ENCODE data around the gene SOX1.

SOX1 gene

DNA sequence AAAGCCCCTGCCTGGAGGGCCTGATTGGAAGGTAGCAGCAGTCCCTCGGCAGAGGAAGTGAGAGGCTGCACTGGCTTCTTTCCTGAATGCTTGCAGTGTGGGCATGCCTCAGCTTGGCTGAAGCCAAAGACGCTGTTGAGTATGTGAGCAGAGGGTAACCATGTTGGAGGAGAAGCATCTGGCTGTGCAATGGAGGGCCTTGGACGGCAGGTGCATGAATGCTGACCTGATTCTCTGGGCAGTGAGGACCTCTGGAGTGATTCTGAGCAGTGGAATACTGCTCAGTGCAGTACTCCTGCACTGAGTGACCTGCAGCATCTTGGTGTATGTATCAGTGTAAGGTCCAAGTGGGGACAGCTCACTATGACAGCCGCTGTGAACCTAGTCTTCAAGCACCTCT is 46.9 kb downstream of the SOX1 start:
- H3K9me3 Mint-ChIP-seq = no peaks in the 10 kb centered on the region
- H3K4me3 Mint-ChIP-seq = no peak overlapping the region
- no peaks in the 10 kb centered on the region for H3K36me3 Mint-ChIP-seq (ENCODE audit: low read depth)
- H3K27ac Mint-ChIP-seq = no peak overlapping the region
- H3K4me1 Mint-ChIP-seq (ENCODE audit: low read depth) = no peaks in the 10 kb centered on the region
- H3K27me3 Mint-ChIP-seq (ENCODE audit: low read depth) = peaks cover 12% of the 10 kb centered on the region
- DNase-seq (ENCODE audit: low spot score) = no peak

DNA sequence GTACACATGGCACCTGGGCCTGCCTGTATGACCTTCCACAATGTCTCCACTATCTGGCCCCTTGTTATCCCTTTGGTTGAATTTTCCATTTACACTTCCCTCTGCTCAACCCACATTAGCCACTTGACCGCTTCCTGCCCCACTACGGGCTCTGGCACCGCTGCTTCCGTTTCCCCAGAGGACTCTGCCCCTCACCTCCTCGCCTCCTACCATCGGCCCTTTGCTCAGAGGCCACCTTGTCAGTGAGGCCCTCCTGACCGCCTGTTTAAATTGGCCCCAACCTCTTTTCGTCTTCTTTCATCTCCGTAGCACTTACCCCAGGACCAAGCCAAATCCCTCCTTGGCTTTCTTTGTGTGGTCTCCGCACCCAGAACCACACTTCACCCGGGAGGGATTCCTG is 47.4 kb downstream of the SOX1 start:
- H3K36me3 Mint-ChIP-seq (ENCODE audit: low read depth) = no peaks in the 10 kb centered on the region
- no peak overlapping the region for H3K4me3 Mint-ChIP-seq
- DNase-seq (ENCODE audit: low spot score) = no peak
- no peak overlapping the region for H3K27ac Mint-ChIP-seq
- H3K27me3 Mint-ChIP-seq (ENCODE audit: low read depth) = peaks cover 12% of the 10 kb centered on the region
- no peaks in the 10 kb centered on the region for H3K4me1 Mint-ChIP-seq (ENCODE audit: low read depth)
- H3K9me3 Mint-ChIP-seq = no peaks in the 10 kb centered on the region

DNA sequence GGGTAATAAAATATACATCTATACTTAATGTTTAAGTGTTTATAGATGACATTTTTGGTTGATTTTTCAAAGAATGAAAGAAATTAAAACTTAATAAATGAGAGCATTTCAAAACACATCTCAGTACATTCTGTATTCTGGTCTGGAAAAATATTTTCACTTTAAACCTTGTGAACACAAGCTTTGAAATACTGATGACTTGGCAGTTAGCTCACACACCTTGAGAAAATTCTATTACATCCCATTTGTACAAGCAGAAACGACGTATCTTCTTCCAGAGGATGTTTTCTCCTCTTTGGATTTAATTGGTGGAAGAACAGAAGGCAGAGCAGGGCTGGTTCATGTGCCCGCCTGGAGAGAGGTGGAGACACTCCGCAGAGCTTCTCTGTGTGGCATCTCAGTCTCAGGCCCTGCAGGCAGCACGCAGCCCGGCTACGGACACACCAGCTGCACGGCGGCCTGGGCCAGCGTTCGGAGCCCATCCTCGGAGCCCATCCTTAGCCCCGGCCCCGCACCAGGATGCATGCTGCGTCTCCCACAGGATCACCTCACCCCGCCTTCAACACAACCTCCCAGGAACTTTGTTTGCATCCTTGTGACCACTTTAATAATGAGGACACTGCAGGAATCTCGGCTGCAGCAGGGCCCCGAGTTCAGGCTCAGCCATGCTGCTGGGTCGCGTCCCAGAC is 48.6 kb downstream of the SOX1 start:
- DNase-seq (ENCODE audit: low spot score) = no peak
- H3K27me3 Mint-ChIP-seq (ENCODE audit: low read depth) = peaks cover 12% of the 10 kb centered on the region
- no peaks in the 10 kb centered on the region for H3K9me3 Mint-ChIP-seq
- no peaks in the 10 kb centered on the region for H3K4me1 Mint-ChIP-seq (ENCODE audit: low read depth)
- H3K27ac Mint-ChIP-seq = no peak overlapping the region
- H3K4me3 Mint-ChIP-seq = no peak overlapping the region
- H3K36me3 Mint-ChIP-seq (ENCODE audit: low read depth) = no peaks in the 10 kb centered on the region

- no peak for DNase-seq (ENCODE audit: low spot score)
- Mint-ChIP-seq H3K36me3 (ENCODE audit: low read depth) (no peaks in the 10 kb centered on the region), H3K9me3 (no peaks in the 10 kb centered on the region), H3K4me3 (no peak overlapping the region), H3K4me1 (ENCODE audit: low read depth) (no peaks in the 10 kb centered on the region), H3K27ac (no peak overlapping the region), H3K27me3 (ENCODE audit: low read depth) (peaks cover 7% of the 10 kb centered on the region)
These were observed 49.4 kb downstream of the SOX1 start for GRCh38 chr13:112116187-112116950.

GRCh38 chr13:112117258-112117954 is 50.5 kb downstream of the SOX1 start:
- Mint-ChIP-seq H3K27ac (no peak overlapping the region), H3K4me3 (no peak overlapping the region), H3K36me3 (ENCODE audit: low read depth) (no peaks in the 10 kb centered on the region), H3K9me3 (no peaks in the 10 kb centered on the region), H3K4me1 (ENCODE audit: low read depth) (no peaks in the 10 kb centered on the region), H3K27me3 (ENCODE audit: low read depth) (peaks cover 4% of the 10 kb centered on the region)
- no peak for DNase-seq (ENCODE audit: low spot score)

DNA sequence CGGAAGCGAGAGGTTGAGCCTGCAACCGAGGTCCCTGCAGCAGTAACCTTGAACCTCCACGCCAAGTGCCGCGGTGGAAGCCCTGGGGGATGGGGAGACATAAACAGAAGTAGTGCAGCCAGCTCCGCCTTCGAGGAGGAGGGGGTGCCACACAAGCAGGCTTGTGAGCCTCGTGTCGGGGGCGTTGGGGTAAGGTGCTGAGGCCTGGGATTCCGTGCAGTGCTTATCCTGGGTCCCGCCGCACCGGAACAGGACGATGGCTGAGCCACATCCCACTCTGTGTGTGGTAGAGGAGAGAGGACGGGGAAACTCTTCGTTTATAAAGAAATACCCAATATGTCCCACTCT is 51.0 kb downstream of the SOX1 start:
- Mint-ChIP-seq H3K27me3 (ENCODE audit: low read depth) (peaks cover 4% of the 10 kb centered on the region), H3K27ac (no peak overlapping the region)
- no peak for DNase-seq (ENCODE audit: low spot score)

GRCh38 chr13:112118451-112119064 is 51.6 kb downstream of the SOX1 start:
- Mint-ChIP-seq H3K4me3 (no peak overlapping the region), H3K27me3 (ENCODE audit: low read depth) (no peaks in the 10 kb centered on the region), H3K4me1 (ENCODE audit: low read depth) (no peaks in the 10 kb centered on the region), H3K27ac (no peak overlapping the region), H3K36me3 (ENCODE audit: low read depth) (no peaks in the 10 kb centered on the region), H3K9me3 (no peaks in the 10 kb centered on the region)
- DNase-seq (ENCODE audit: low spot score) = no peak

More for the DNA sequence above, 51.0 kb downstream of the SOX1 start:
- H3K4me3 Mint-ChIP-seq = no peak overlapping the region
- H3K9me3 Mint-ChIP-seq = no peaks in the 10 kb centered on the region
- H3K4me1 Mint-ChIP-seq (ENCODE audit: low read depth) = no peaks in the 10 kb centered on the region
- no peaks in the 10 kb centered on the region for H3K36me3 Mint-ChIP-seq (ENCODE audit: low read depth)

GRCh38 chr13:112119192-112120030 is 52.5 kb downstream of the SOX1 start:
- no peak overlapping the region for H3K27ac Mint-ChIP-seq
- H3K4me1 Mint-ChIP-seq (ENCODE audit: low read depth) = no peaks in the 10 kb centered on the region
- H3K4me3 Mint-ChIP-seq = no peak overlapping the region
- H3K36me3 Mint-ChIP-seq (ENCODE audit: low read depth) = no peaks in the 10 kb centered on the region
- H3K27me3 Mint-ChIP-seq (ENCODE audit: low read depth) = no peaks in the 10 kb centered on the region
- H3K9me3 Mint-ChIP-seq = no peaks in the 10 kb centered on the region
- no peak for DNase-seq (ENCODE audit: low spot score)

- Mint-ChIP-seq H3K4me1 (ENCODE audit: low read depth) (no peaks in the 10 kb centered on the region), H3K27me3 (ENCODE audit: low read depth) (no peaks in the 10 kb centered on the region), H3K4me3 (no peak overlapping the region), H3K36me3 (ENCODE audit: low read depth) (no peaks in the 10 kb centered on the region), H3K27ac (no peak overlapping the region), H3K9me3 (no peaks in the 10 kb centered on the region)
- no peak for DNase-seq (ENCODE audit: low spot score)
These were observed 53.1 kb downstream of the SOX1 start for GRCh38 chr13:112120031-112120373.

Measured in T-helper 2 cell treated with Interferon-gamma antibody and Interleukin-4, amounts not matched to agents 5 μg/mL and 100 μg/mL, for 36 hours (primary cell).